ENCODE measurements around the gene LRRC52.

DNA sequence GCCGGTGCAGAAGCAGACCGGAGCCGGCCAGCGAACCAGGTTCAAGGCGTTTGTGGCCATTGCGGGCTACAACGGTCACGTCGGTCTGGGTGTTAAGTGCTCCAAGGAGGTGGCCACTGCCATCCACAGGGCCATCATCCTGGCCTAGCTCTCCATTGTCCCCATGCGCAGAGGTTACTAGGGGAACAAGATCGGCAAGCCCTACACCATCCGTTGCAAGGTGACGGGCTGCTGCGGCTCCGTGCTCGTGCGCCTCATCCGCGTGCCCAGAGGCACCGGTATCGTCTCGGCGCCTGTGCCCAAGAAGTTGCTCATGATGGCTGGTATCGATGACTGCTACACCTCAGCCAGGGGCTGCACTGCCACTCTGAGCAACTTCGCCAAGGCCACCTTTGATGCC lies 38.1 kb downstream of the LRRC52 start:
- TF ChIP-seq CTCF (IDR thresholded peaks at IDR 0.05) (no peak), ZFX (IDR thresholded peaks at IDR 0.05; ENCODE audit: borderline replicate concordance) (no peak)
